HG02970 (cell line): ENCODE data around the gene PFKP.

Experiments
- ATAC-seq: cut with Tn5 transposase; IDR thresholded peaks from one replicate; pipeline ENCODE4 v1.9.1; 2021; ENCODE audit warnings: mild to moderate bottlenecking, moderate library complexity, moderate number of reproducible peaks; ENCODE audit not compliant: unreplicated experiment, low FRiP score

Gene PFKP

DNA sequence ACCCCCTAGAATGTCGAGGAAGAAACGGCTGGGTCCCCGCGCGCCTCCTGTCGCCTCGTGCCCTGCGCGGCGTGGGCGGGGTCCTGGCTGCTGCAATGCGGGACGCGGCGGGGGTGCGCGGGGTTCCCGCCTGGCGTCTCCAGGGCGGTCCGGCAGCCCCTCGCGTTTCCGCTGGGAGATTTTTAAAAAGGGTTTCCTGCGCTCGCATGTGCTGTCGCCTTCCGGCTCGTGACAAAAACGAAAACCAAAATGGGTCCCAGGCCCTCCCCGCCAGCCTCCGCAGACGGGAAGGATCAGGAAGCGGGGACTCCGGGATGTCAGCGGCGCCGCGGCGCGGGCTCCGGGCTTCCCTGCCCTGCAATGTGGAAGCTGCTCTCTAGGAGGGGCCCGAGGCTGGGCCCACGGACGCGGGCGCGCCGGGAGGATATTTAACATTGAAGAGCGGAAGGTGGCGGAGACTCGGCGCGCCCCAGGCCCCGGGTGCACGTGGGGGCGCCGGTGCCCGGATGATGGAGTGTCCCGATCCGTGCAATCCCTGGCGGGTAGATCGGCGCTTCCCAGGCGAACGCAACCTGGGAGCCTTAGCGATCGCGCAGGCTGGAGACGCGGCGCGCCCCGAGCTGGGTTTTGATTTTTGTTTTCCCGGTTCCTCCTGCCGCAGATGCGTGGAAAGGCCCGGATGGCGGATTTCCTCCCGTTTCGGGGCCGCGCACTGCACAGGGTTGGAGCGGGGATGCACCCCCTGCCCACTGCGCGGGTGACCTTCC, 1.0 kb downstream of the PFKP start:
- ATAC-seq: no peak

DNA sequence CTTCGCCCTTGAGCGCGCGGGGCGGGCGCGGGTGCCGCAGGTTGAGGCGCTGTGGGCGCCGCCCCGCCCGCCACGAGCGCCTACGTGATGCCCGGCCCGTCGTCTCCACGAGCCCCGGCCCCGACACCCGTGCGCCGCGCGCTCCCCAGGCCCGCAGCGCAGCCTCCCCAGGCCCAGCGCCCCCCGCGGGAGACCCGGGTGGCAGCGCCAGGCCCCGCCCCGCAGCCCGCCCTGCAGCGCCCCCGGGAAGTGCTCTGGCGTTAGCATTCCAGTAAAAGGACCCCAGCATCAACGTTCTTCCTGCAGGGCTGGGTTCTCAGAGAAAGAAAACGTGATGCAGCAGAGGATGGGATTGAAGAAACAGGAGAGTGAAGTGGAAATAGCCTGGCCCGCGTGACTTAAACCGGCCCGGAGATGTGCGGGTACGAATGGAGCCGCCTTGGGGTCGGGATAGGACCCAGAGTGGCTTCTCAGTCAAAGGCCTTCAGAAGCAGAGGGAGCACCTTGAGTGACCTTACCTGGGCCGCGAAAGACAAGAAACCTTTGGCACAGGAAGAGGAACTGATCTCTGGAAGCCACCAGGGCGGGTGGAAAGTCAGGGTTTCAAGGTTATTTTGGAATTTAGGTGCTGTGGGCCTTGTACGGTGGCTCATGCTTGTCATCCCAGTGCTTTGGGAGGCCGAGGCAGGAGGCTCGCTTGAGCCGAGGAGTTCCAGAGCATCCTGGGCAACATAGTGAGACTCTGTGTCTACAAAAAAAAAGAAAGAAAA, 1.8 kb downstream of the PFKP start:
- ATAC-seq: no peak

GRCh38 chr10:3069876-3070275, 2.5 kb downstream of the PFKP start:
- no peak for ATAC-seq

DNA sequence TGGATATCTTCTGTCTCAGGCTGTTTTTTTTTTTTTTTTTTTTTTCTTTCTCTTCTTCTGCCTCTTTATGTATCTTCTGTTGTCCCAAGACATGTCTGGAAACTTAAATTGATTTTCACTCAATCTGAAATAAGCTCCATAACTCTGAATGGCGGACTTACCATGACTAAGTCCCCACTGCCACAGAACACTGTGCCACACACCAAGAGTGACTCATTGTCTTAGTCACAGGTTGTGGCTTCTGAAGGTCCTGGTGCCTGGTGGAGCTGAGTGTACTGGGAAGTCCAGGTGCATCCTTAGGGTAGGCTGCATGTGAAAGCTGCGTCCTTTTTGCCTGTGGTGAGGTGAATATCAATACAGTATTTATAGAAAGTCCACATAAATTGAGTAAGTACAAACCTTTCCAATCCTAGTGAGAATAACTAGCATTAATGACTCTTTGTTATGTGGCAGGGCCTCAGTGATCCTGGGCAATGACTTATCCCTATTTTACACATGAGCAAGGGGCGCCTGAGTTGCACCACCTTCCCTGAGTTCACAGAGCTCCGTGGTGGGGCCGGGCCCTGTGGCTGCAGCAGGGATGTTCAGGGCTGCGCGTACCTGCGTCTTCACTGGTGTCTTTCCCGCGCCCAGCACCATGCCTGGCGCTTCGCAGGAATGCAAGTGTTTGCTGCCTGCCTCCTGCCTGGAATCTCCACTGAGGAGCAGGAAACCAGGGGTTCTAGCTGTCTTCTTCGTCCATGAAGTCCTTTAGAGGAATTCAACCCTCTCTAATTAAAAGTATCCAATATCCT, 4.3 kb downstream of the PFKP start:
- ATAC-seq: no peak

DNA sequence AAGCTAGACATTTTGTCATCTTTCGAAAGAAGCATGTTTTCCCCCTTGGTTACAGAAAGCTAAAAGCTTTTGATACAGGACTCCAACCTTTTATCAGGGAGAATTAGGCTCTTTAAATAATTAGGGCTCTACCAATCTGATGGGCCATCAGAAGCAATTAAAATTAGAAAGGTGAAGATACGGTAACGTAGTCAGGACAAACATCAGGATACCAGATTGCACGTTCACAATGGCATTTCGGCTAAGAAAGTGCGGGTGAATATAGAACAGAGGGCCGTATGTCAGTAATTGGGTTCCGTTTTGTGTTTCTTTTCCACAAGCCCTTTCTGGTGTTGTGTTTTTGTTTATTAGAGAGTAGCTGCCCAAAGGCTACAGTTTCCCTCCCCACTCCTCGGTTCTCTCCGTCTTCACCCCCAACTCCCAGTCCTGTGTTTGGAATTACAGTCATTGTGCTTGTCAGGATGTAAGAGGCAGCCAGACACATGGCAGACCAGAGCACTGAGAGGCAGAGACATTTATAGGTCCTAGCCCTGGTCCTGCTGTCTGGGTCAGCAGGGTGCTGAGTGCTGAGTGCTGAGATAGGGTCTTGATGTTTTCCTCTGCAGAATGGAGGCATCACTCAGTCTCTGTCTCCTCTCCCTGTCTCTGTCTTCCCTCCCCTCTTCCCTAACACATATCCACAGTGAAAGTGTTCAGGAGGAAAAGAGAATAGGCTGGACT, 5.5 kb downstream of the PFKP start:
- no peak for ATAC-seq

- ATAC-seq: no peak
These were observed 6.9 kb downstream of the PFKP start for GRCh38 chr10:3074145-3074665.

GRCh38 chr10:3074985-3075600, 7.7 kb downstream of the PFKP start:
- ATAC-seq: no peak

- ATAC-seq: no peak
These were observed 8.8 kb downstream of the PFKP start for GRCh38 chr10:3076138-3076537.

- ATAC-seq: no peak
These were observed 10.2 kb downstream of the PFKP start for GRCh38 chr10:3077509-3077908.

DNA sequence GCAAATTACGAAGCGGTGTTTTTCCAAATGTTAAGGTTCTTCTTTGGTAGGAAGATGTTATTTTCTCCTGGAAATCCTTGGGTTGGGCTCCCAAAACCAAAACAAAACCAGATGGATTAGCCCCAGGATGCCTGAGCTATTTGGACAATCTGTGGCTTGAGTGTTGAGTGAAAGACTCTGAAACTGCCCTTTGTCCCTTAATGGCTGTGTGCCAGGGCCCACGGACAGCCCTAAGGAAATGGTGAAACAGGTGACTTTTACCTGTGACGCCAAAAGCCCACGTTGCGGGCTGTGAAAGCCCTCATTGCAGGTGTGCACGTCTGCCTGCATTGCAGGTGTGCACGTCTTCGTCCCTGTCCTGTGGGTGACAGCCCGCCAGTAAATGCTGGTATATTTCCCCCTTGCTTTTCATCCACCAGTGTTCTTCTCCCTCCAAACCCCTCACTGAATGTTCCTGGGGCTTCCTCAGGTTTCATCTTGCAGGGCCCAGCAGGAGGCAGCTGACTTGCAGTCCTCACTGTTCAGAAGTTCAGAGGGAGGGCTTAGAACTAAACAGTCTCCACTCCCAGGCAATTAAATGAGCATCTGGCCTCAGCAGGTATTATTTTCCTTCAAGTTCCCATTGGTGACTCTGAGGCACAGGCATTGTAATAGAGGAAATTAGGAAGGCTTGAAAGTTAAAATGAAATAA, 10.7 kb downstream of the PFKP start:
- no peak for ATAC-seq

DNA sequence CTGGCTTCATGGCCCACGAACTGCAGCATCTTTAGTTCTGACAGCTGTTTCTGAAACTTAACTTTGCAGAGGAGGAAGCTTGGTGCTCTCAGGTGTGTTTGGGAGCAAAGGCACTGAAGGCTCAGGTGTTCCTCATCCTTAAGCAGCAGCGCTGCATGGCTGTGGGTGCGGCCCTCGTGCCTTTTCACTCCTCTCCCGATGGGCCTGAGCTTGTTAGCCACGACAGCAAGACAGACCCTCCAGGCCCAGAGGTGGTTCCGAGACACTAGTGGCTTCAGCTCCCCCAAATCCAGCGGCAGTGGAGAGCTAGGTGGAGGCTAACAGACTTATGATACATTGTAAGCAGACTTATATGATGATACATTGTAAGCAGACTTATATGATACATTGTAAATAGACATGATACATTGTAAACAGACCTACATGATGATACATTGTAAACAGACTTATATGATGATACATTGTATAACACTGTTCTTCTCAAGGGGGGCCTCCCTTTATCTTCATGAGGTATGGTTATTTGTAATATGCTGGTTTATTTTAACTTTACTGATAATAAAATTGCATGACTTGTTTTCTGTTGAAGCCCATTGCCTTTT, 14.1 kb downstream of the PFKP start:
- ATAC-seq: no peak

DNA sequence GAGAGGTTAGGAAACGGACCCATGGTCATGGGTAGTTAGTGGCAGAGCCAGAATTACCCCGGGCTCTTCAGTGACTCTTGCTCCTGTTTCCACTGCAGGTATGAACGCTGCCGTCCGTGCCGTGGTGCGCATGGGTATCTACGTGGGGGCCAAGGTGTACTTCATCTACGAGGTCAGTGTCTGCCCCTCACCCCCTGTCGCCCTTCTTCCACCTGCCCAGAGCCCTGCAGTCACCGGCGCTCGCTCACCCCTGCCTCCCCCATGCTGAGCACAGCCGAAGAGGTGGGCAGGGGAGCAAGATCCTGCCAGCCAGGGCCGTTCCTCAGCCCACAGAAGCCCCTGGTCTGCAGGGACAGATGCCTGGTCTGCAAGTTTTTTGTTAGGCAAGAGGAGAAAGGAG, 14.9 kb downstream of the PFKP start:
- no peak for ATAC-seq

GRCh38 chr10:3085785-3086567, 18.6 kb downstream of the PFKP start:
- ATAC-seq: no peak

DNA sequence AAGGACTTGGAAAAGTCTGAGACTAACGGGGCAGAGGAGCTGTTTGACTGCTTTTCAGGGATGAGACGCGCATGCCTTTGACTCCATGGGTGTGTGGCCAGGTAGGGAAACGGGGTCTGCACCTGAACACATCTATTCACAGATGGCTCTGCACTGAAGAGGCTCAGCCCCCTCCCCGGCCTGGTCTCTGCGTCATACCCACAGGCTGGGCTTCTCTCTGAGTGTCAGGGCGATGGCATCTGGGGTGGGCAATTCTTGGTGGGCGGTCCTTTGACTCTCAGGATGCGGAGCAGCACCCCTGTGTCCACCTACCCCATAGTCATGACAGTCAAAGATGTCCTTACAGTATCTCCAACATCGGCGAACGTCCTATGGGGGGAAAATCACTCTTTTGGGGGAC, 23.0 kb downstream of the PFKP start:
- ATAC-seq: no peak

DNA sequence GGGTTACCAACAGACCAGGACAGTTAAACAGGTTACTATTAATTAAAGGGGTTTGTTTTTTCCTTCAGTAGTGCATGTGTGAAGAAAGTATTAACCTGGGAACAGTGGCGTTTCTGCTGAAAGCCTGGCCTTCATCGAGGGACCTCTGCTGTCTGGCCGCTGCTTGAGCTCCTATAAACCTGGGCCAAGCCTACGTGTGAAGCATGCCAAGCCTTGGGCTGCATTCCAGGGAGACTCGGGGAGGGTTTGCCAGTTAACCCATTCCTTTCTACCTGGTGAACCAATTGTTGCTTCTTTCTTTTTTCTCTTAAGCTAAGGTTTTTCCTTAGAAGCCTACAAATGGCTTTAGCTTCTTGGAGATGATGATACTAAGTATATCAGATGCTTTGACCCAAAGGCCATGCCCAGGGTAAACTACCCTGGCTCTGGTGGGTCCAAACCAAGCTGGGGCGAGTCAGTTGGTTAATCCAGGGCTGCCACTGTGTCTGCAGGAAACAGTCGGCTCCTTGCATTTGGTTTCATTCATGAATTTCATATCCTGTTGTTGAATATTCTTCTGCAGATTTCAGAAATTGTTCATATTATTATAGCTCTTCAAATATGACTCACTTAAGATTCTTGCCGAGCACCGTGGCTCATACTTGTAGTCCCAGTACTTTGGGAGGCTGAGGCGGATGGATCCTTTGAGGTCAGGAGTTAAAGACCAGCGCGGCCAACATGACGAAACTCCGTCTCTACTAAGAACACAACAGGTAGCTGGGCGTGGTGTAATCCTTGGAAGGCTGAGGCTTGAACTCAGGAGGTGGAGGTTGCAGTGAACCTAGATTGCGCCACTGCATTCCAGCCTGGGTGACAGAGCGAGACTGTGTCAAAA, 23.8 kb downstream of the PFKP start:
- ATAC-seq: no peak

DNA sequence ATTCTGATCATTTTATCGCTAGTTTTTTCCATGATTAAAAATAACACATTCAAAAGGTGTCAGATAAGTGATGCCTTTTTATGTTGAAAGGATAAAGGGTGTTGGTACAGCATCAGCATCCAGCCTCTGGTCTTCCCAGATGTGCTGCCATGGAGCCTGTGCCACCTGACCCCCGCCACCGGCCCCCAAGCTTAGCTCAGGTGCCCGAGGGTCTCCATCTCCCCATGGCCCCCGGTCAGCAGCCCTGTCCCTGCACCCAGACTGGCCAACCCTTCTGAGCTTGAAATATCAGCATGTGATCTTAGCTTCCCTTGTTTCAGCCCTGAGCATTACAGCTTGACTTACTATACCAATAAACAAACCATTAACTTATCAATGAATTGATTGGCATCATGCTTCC, 24.6 kb downstream of the PFKP start:
- no peak for ATAC-seq

- no peak for ATAC-seq
These were observed 26.6 kb downstream of the PFKP start for GRCh38 chr10:3093996-3094395.
